Tibial nerve (tissue), 4 donors: ENCODE results near the gene SMIM38. TPM values are rescaled to one million over a fixed set of nuclear protein-coding genes. Genes with fewer than 3 reads are reported as not detected.
A peak's percentile ranks its signal among the peaks of the same experiment; 100 is the strongest.

ENCODE experiments used
- DNase-seq, 2 donors: peaks; one replicate each; pipeline ENCODE4 v3.0.0-alpha.2; 2019; ENCODE audit warnings: low spot score in 2 of 2
- H3K27ac ChIP-seq, 4 donors: fragments of 200-600 bp; sonication (generic) in 3 of 4; one replicate each; pipeline ENCODE4 v1.5.1; 2017 to 2019; ENCODE audit warnings: mild to moderate bottlenecking in 1 of 4
- H3K27me3 ChIP-seq, 2 donors: fragments of 200-600 bp; sonication (generic) in 1 of 2; one replicate each; pipeline versions ENCODE4 v1.5.1 to v1.6.0; 2017 to 2019
- H3K36me3 ChIP-seq, 3 donors: fragments of 200-600 bp; sonication (generic); one replicate each; pipeline ENCODE4 v1.5.1; 2018 to 2019
- H3K4me1 ChIP-seq, 4 donors: fragments of 200-600 bp; sonication (generic) in 3 of 4; one replicate each; pipeline ENCODE4 v1.5.1; 2017 to 2019
- H3K4me3 ChIP-seq, 4 donors: fragments of 200-600 bp; sonication (generic) in 3 of 4; one replicate each; pipeline ENCODE4 v1.5.1; 2017 to 2019; ENCODE audit warnings: mild to moderate bottlenecking in 1 of 4, moderate library complexity in 1 of 4
- H3K9me3 ChIP-seq, 4 donors: fragments of 200-600 bp; sonication (generic) in 3 of 4; one replicate each; pipeline ENCODE4 v1.5.1; 2017 to 2019
- CTCF ChIP-seq, 5 experiments: fragments of 200-600 bp in 3 of 5; fragments of 450-650 bp in 2 of 5; sonication (generic) in 3 of 5; IDR thresholded peaks; one replicate each; pipeline ENCODE4 v1.5.1; 2016 to 2019; ENCODE audit warnings: antibody characterized with exemption in 5 of 5, mild to moderate bottlenecking in 3 of 5, moderate library complexity in 2 of 5
- EP300 ChIP-seq, 2 donors: sonication (generic); formaldehyde crosslinking; IDR thresholded peaks; one replicate each; pipeline ENCODE4 v1.6.1; 2017; ENCODE audit warnings: antibody characterized with exemption in 2 of 2, mild to moderate bottlenecking in 1 of 2
- POLR2A ChIP-seq, 2 donors: fragments of 450-650 bp; IDR thresholded peaks; one replicate each; pipeline ENCODE4 v1.6.1; 2017; ENCODE audit warnings: antibody characterized with exemption in 2 of 2, mild to moderate bottlenecking in 2 of 2, moderate library complexity in 2 of 2
- WGBS, 2 donors: methylation state at CpG; one replicate each; pipeline ENCODE4 v1.1.5; 2018; 5-methylcytosine and 5-hydroxymethylcytosine counted together
- total RNA-seq, 4 donors: library from RNA; depleted of rRNA; stranded (reverse); fragments of >200 nt; gene quantifications; one replicate each; pipeline ENCODE4 v1.1.0, GENCODE V29; 2016

The SMIM38 gene
- total RNA-seq, 4 donors from 2014 or later, result 3.3 to 4.6 (median 4.1) TPM

GRCh38 chr11:69126286-69126685 is 29.4 kb upstream of the SMIM38 start:
- TF ChIP-seq EP300 (IDR thresholded peaks at IDR 0.05), result no peak
- TF ChIP-seq CTCF (IDR thresholded peaks at IDR 0.05), result no peak
- no peak for TF ChIP-seq POLR2A (IDR thresholded peaks at IDR 0.05)
- Histone ChIP-seq H3K27ac (no peak overlapping the region), H3K36me3 (no peaks in the 10 kb centered on the region), H3K4me3 (no peak overlapping the region), H3K27me3 (no peaks in the 10 kb centered on the region), H3K4me1 (peaks cover 0 to 32% (median 20%) of the 10 kb centered on the region in 4 donors), H3K9me3 (peaks cover 0 to 15% (median 0%) of the 10 kb centered on the region in 4 donors)
- WGBS, 2 donors, result 85 to 94% methylated on average over 6 of the region's 12 CpGs
- DNase-seq, result peak in 1 of 2 donors; percentile 8

DNA sequence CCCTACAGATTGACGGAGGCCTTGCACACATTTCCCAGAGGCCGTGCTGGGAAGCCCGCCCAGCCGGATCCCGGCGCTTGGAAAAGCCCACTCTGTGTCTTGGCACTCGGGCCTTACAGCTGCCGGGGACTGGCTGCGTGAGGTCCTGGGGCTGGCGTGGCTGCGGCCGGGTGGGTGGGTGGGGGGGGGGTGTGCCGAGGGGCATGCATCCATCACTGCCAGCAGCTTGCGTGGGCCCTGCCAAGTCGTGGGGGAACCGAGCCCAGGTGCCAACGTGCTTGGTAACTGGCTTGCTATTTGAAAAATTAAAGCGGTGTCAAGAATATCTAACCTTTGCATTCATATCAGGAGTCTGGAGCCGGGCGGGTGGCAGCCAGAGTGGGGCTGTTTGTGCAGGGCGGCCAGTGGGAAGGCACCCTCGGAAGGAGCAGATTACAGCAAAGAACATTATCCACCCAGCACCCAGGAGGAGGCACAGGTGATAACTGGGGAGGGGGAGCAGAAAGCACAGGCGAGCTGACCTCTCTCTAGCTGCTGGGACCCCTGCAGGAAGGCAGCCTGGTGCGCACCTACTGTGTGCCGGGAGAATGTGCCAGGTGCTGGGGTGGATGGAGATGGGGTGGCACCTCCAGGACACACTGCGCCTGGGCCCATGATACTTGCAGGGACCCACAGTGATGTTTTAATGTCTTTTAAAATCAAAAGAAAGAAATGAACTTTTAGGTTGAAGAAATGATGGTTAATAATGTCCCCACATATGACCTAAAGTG is 28.5 kb upstream of the SMIM38 start:
- Histone ChIP-seq H3K36me3 (no peaks in the 10 kb centered on the region), H3K4me3 (no peak overlapping the region), H3K9me3 (peaks cover 0 to 15% (median 0%) of the 10 kb centered on the region in 4 donors), H3K27me3 (no peaks in the 10 kb centered on the region), H3K4me1 (peaks cover 0 to 36% (median 20%) of the 10 kb centered on the region in 4 donors), H3K27ac (no peak overlapping the region)
- 70 to 79% methylated on average over 19 to 24 of the region's 26 CpGs for WGBS, 2 donors
- TF ChIP-seq POLR2A (IDR thresholded peaks at IDR 0.05) (no peak), EP300 (IDR thresholded peaks at IDR 0.05) (no peak), CTCF (IDR thresholded peaks at IDR 0.05) (no peak)
- peak in 1 of 2 donors; percentile 5 for DNase-seq

DNA sequence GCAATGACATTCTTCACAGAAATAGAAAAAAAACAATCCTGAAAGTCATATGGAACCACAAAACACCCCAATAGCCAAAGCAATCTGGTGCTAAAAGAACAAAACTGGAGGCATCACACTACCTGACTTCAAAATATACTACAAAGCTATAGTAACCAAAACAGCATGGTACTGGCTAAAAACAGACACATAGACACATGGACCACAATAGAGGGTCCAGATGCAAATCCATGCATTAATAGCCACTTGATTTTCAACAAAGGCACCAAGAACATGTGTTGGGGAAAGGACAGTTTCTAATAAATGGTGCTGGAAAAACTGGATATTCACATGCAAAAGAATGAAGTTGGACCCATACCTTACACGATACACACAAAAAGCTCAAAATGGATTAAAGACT is 27.9 kb upstream of the SMIM38 start:
- WGBS, 2 donors, result 94 to 95% methylated on average over 1 of the region's 1 CpG
- Histone ChIP-seq H3K4me3 (no peak overlapping the region), H3K4me1 (peaks cover 0 to 30% (median 15%) of the 10 kb centered on the region in 4 donors), H3K9me3 (peaks cover 0 to 15% (median 0%) of the 10 kb centered on the region in 4 donors), H3K27ac (no peak overlapping the region), H3K27me3 (no peaks in the 10 kb centered on the region), H3K36me3 (no peaks in the 10 kb centered on the region)
- TF ChIP-seq EP300 (IDR thresholded peaks at IDR 0.05) (no peak), POLR2A (IDR thresholded peaks at IDR 0.05) (no peak), CTCF (IDR thresholded peaks at IDR 0.05) (no peak)
- DNase-seq, result no peak

- TF ChIP-seq POLR2A (IDR thresholded peaks at IDR 0.05) (no peak), CTCF (IDR thresholded peaks at IDR 0.05) (no peak), EP300 (IDR thresholded peaks at IDR 0.05) (no peak)
- Histone ChIP-seq H3K9me3 (peaks cover 0 to 20% (median 0%) of the 10 kb centered on the region in 4 donors), H3K4me3 (no peak overlapping the region), H3K4me1 (peaks cover 0 to 19% (median 3%) of the 10 kb centered on the region in 4 donors), H3K27ac (no peak overlapping the region), H3K36me3 (no peaks in the 10 kb centered on the region), H3K27me3 (no peaks in the 10 kb centered on the region)
- no peak for DNase-seq
- 94 to 97% methylated on average over 2 of the region's 2 CpGs for WGBS, 2 donors
Observed at GRCh38 chr11:69129053-69129452, 26.7 kb upstream of the SMIM38 start.

DNA sequence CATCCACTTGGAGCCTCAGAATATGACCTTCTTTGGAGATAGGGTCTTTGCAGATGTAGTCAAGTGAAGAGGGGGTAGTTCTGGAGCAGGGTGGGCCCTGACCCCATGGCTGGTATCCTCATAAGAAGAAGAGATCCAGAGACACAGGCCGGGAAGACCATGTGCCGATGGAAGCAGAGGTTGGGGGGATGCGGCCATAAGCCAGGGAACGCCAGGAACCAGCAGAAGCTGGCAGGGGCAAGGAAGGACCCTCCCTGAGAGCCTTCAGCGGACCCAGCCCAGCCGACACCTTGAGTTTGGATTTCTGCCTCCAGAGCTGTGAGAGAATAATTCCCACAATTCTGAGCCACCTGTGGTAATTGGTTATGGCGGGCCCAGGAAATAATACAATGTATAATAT is 26.1 kb upstream of the SMIM38 start:
- TF ChIP-seq CTCF (IDR thresholded peaks at IDR 0.05) (no peak), EP300 (IDR thresholded peaks at IDR 0.05) (no peak), POLR2A (IDR thresholded peaks at IDR 0.05) (no peak)
- H3K9me3 ChIP-seq, result peaks cover 0 to 20% (median 0%) of the 10 kb centered on the region in 4 donors
- 92 to 96% methylated on average over 7 of the region's 7 CpGs for WGBS, 2 donors
- H3K27ac ChIP-seq, result no peak overlapping the region
- H3K4me3 ChIP-seq, result no peak overlapping the region
- H3K4me1 ChIP-seq, result peaks cover 0 to 15% (median 2%) of the 10 kb centered on the region in 4 donors
- no peaks in the 10 kb centered on the region for H3K36me3 ChIP-seq
- no peak for DNase-seq
- H3K27me3 ChIP-seq, result no peaks in the 10 kb centered on the region
